GM15510 (cell line): ENCODE measurements around the gene EDAR.

Source experiments
- POLR2A ChIP-seq: IDR thresholded peaks from 3 replicates; pipeline ENCODE4 v1.6.1; 2011; ENCODE audit warnings: borderline replicate concordance; ENCODE audit not compliant: insufficient read length; ENCODE audit errors: extremely low read depth

The EDAR gene

GRCh38 chr2:108904680-108905079 is 84.3 kb downstream of the EDAR start:
- TF ChIP-seq POLR2A, result no peak

- no peak for TF ChIP-seq POLR2A
These were observed 90.5 kb downstream of the EDAR start for GRCh38 chr2:108898315-108899082.

- no peak for TF ChIP-seq POLR2A
These were observed 92.3 kb downstream of the EDAR start for GRCh38 chr2:108896741-108897140.

- no peak for TF ChIP-seq POLR2A
These were observed 93.8 kb downstream of the EDAR start for GRCh38 chr2:108895188-108895587.

GRCh38 chr2:108894766-108895165 is 94.3 kb downstream of the EDAR start:
- no peak for TF ChIP-seq POLR2A

- TF ChIP-seq POLR2A, result no peak
These were observed 95.7 kb downstream of the EDAR start for GRCh38 chr2:108893277-108893676.

GRCh38 chr2:108889907-108890306 is 99.1 kb downstream of the EDAR start:
- TF ChIP-seq POLR2A, result no peak

- no peak for TF ChIP-seq POLR2A
These were observed 104.4 kb downstream of the EDAR start for GRCh38 chr2:108884619-108885018.

- TF ChIP-seq POLR2A, result no peak
These were observed 110.7 kb downstream of the EDAR start for GRCh38 chr2:108878276-108878675.

GRCh38 chr2:108877506-108877905 is 111.5 kb downstream of the EDAR start:
- TF ChIP-seq POLR2A, result no peak

GRCh38 chr2:108870069-108870644 is 118.9 kb downstream of the EDAR start:
- TF ChIP-seq POLR2A, result no peak

- no peak for TF ChIP-seq POLR2A
These were observed 119.5 kb downstream of the EDAR start for GRCh38 chr2:108869542-108869941.

GRCh38 chr2:108868911-108869310 is 120.1 kb downstream of the EDAR start:
- no peak for TF ChIP-seq POLR2A

GRCh38 chr2:108866041-108866440 is 123.0 kb downstream of the EDAR start:
- TF ChIP-seq POLR2A, result no peak

- TF ChIP-seq POLR2A, result no peak
These were observed 130.1 kb downstream of the EDAR start for GRCh38 chr2:108858894-108859293.

GRCh38 chr2:108855194-108855593 is 133.8 kb downstream of the EDAR start:
- TF ChIP-seq POLR2A, result no peak
